Skeletal muscle tissue (tissue), 4 donors: ENCODE results near the gene MBNL2. TPM values are rescaled to one million over a fixed set of nuclear protein-coding genes. Genes with fewer than 3 reads are reported as not detected.
A peak's percentile ranks its signal among the peaks of the same experiment; 100 is the strongest.

ENCODE experiments used
- H3K27ac ChIP-seq: one replicate; pipeline ENCODE4 v1.7.0; 2013; ENCODE audit warnings: mild to moderate bottlenecking, low read depth, low read length, inconsistent platforms
- H3K27me3 ChIP-seq, 3 donors: one replicate each; pipeline ENCODE4 v1.7.0; 2013; ENCODE audit warnings: low read length in 3 of 3; ENCODE audit not compliant: control insufficient read depth in 3 of 3, insufficient read depth in 3 of 3
- H3K36me3 ChIP-seq, 3 donors: one replicate each; pipeline ENCODE4 v1.7.0; 2013; ENCODE audit warnings: low read length in 3 of 3; ENCODE audit not compliant: control insufficient read depth in 3 of 3, insufficient read depth in 3 of 3
- H3K4me1 ChIP-seq, 3 donors: one replicate each; pipeline ENCODE4 v1.7.0; 2013; ENCODE audit warnings: low read length in 3 of 3, mild to moderate bottlenecking in 3 of 3; ENCODE audit not compliant: control insufficient read depth in 3 of 3, insufficient read depth in 3 of 3
- H3K4me3 ChIP-seq, 3 donors: one replicate each; pipeline ENCODE4 v1.7.0; 2013; ENCODE audit warnings: low read length in 3 of 3
- H3K9ac ChIP-seq, 3 donors: one replicate each; pipeline ENCODE4 v1.7.0; 2013; ENCODE audit warnings: low read length in 3 of 3, mild to moderate bottlenecking in 3 of 3, moderate library complexity in 2 of 3, low read depth in 1 of 3
- H3K9me3 ChIP-seq, 3 donors: one replicate each; pipeline ENCODE4 v1.7.0; 2013; ENCODE audit warnings: low read length in 3 of 3; ENCODE audit not compliant: control insufficient read depth in 3 of 3
- total RNA-seq: library from RNA; depleted of rRNA; stranded (reverse); fragments of >200 nt; gene quantifications from one replicate; pipeline ENCODE4 v1.2.3, GENCODE V29; 2014
- donor health status: Osteomylitis.

MBNL2 gene
- total RNA-seq, 1 donor from 2014 or later = 30.3 TPM

DNA sequence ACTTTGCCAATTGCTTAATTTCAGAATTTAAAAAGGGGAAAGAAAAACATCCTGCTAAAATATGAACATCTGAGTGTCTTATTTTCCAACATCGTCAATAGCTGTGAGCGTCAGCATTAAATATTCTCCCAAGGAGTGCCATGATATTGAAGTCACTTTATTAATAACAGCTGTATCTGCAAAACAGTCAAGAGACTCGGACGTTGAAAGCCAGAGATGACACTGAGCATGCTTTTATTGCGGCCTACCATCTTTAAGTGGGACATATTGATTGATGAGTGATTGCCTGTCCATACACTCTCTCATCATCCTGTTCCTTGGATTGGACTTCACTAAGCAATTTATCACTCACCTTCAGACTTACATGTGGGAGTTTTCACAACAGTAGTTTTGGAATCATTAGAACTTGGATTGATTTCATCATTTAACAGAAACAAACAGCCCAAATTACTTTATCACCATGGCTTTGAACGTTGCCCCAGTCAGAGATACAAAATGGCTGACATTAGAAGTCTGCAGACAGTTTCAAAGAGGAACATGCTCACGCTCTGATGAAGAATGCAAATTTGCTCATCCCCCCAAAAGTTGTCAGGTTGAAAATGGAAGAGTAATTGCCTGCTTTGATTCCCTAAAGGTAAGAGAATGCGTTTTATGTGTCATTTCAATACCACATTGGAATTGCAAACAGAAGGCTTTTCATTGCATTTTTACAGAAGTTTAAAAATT, 53.8 kb downstream of the MBNL2 start:
- Histone ChIP-seq H3K9me3 (no peaks in the 10 kb centered on the region), H3K36me3 (peaks cover 4 to 5% (median 5%) of the 10 kb centered on the region in 3 donors), H3K9ac (no peak overlapping the region), H3K4me3 (no peak overlapping the region), H3K4me1 (peaks cover 34 to 59% (median 40%) of the 10 kb centered on the region in 3 donors), H3K27ac (peak overlapping the region; percentile 19), H3K27me3 (no peaks in the 10 kb centered on the region)

DNA sequence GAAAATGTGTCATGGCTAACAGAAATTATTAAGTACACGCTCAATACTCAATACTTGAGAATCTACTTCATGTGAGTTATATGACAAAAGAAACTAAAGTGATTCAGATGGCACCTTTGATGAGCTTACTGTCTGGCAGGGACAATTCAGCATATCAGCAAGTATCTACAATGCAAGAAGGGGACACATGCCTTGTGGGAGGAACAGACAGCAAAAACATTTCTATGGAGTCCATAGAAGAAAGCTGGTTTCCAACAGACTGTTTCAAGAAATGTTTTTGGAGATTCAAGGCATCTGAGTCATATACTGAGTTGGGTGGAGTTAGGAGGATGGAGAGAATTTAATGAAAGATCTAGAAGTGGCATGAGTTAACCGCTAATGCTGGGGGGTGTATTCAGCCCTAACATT, 54.7 kb downstream of the MBNL2 start:
- H3K9me3 ChIP-seq = no peaks in the 10 kb centered on the region
- H3K9ac ChIP-seq = no peak overlapping the region
- peaks cover 36 to 61% (median 40%) of the 10 kb centered on the region in 3 donors for H3K4me1 ChIP-seq
- H3K36me3 ChIP-seq = peaks cover 4 to 5% (median 5%) of the 10 kb centered on the region in 3 donors
- H3K27me3 ChIP-seq = no peaks in the 10 kb centered on the region
- no peak overlapping the region for H3K27ac ChIP-seq
- H3K4me3 ChIP-seq = no peak overlapping the region

GRCh38 chr13:97278435-97279411, 56.6 kb downstream of the MBNL2 start:
- no peak overlapping the region for H3K4me3 ChIP-seq
- H3K9ac ChIP-seq = no peak overlapping the region
- peak overlapping the region; percentile 11 for H3K27ac ChIP-seq
- H3K4me1 ChIP-seq = peaks cover 39 to 55% (median 41%) of the 10 kb centered on the region in 3 donors
- no peaks in the 10 kb centered on the region for H3K27me3 ChIP-seq
- H3K9me3 ChIP-seq = no peaks in the 10 kb centered on the region
- peaks cover 4 to 5% (median 5%) of the 10 kb centered on the region in 3 donors for H3K36me3 ChIP-seq

DNA sequence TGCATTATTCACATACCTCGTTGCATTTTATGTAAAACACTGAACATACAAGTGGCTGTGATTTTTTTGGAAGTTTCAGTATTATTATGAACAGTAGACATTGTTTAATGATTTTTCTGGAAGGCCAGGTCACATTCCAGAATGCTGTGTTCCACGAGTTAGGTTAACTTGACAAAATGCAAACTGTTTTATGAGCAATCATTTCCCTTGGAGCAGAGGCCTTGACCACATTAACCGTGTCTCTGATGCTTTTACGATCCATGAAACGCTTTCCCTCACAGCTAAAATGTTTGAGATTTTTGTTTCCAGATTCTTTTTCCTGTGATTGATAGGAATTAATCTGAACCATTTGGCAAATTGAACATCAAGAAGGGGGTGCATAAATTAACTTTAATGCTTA, 57.8 kb downstream of the MBNL2 start:
- H3K27me3 ChIP-seq = no peaks in the 10 kb centered on the region
- peaks cover 32 to 57% (median 47%) of the 10 kb centered on the region in 3 donors for H3K4me1 ChIP-seq
- H3K9me3 ChIP-seq = no peaks in the 10 kb centered on the region
- H3K27ac ChIP-seq = peak overlapping the region; percentile 2
- no peak overlapping the region for H3K4me3 ChIP-seq
- no peak overlapping the region for H3K9ac ChIP-seq
- H3K36me3 ChIP-seq = peaks cover 4 to 5% (median 5%) of the 10 kb centered on the region in 3 donors

DNA sequence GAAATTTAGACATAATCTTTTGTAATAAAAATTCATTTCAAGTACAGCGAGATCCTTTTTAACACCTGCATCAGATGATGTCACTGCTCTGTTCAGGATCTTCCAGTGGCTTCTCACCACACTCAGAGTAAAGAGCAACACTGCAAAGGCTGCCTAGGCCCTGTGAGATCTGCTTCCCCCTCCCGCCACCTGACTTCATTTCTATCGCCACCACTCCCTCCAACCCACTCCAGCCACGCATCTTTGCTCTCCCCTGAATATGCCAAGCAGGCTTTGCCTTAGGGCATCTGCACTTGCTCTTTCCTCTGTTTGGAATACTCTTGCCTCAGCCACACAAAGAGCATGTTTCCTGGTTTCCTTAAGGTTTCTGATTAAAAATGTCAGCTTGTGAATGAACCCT, 58.3 kb downstream of the MBNL2 start:
- no peaks in the 10 kb centered on the region for H3K9me3 ChIP-seq
- H3K4me3 ChIP-seq = no peak overlapping the region
- H3K36me3 ChIP-seq = peaks cover 4 to 5% (median 5%) of the 10 kb centered on the region in 3 donors
- H3K27ac ChIP-seq = peak overlapping the region; percentile 2
- no peaks in the 10 kb centered on the region for H3K27me3 ChIP-seq
- H3K4me1 ChIP-seq = peaks cover 31 to 51% (median 47%) of the 10 kb centered on the region in 3 donors
- no peak overlapping the region for H3K9ac ChIP-seq

- Histone ChIP-seq H3K4me1 (peaks cover 33 to 51% (median 46%) of the 10 kb centered on the region in 3 donors), H3K4me3 (no peak overlapping the region), H3K9me3 (no peaks in the 10 kb centered on the region), H3K27me3 (no peaks in the 10 kb centered on the region), H3K27ac (peak overlapping the region; percentile 2), H3K36me3 (peaks cover 1 to 3% (median 2%) of the 10 kb centered on the region in 3 donors), H3K9ac (no peak overlapping the region)
These were observed 58.9 kb downstream of the MBNL2 start for GRCh38 chr13:97281028-97281427.

- Histone ChIP-seq H3K4me3 (no peak overlapping the region), H3K27ac (no peak overlapping the region), H3K4me1 (peaks cover 38 to 53% (median 48%) of the 10 kb centered on the region in 3 donors), H3K9me3 (no peaks in the 10 kb centered on the region), H3K36me3 (no peaks in the 10 kb centered on the region), H3K9ac (no peak overlapping the region), H3K27me3 (no peaks in the 10 kb centered on the region)
These were observed 60.6 kb downstream of the MBNL2 start for GRCh38 chr13:97282705-97283104.

- Histone ChIP-seq H3K36me3 (no peaks in the 10 kb centered on the region), H3K4me1 (peaks cover 37 to 50% (median 43%) of the 10 kb centered on the region in 3 donors), H3K4me3 (no peak overlapping the region), H3K9ac (no peak overlapping the region), H3K27me3 (no peaks in the 10 kb centered on the region), H3K27ac (no peak overlapping the region), H3K9me3 (no peaks in the 10 kb centered on the region)
These were observed 61.8 kb downstream of the MBNL2 start for GRCh38 chr13:97283888-97284287.

DNA sequence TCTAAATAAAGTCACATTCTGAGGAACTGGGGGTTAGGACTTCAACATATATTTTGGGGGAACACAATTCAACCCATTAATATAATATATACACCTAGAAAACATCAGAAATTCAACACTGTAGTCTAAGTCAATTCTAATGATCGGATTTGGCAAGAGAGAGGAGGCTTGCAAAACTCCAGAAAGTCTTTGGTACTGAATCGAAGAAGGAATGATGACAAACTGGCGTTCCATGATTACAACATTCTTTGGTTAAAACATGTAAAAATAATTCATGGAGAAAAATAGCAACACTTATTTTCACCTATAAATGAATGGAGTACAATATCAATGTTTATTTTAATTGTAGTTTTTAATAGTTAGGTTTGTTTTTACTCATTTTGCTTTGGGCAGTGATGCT, 62.4 kb downstream of the MBNL2 start:
- Histone ChIP-seq H3K4me3 (no peak overlapping the region), H3K9me3 (no peaks in the 10 kb centered on the region), H3K27me3 (no peaks in the 10 kb centered on the region), H3K36me3 (no peaks in the 10 kb centered on the region), H3K4me1 (peaks cover 32 to 46% (median 36%) of the 10 kb centered on the region in 3 donors), H3K27ac (no peak overlapping the region), H3K9ac (no peak overlapping the region)
